ENCODE measurements around the gene DBN1. TPM values are rescaled to one million over a fixed set of nuclear protein-coding genes. Genes with fewer than 3 reads are reported as not detected.

The DBN1 gene
- total and polyA plus RNA-seq, 9 of the 15 experiments (the other 6 are each of a cell fraction or from before 2014, with no cell fraction given) = 0.25 to 87.2 (median 27.9) TPM

- Histone ChIP-seq H4K20me1 (replicated peaks; ENCODE audit: control insufficient read depth, insufficient read depth, low read length) (no peaks in the 10 kb centered on the region; the same call in 1 of the 2 replicates), H3K4me2 (ENCODE audit: insufficient read depth, low read length) (no peak overlapping the region), H3K9me3 (replicated peaks; ENCODE audit: control insufficient read depth, insufficient read depth, low read depth, low read length) (no peaks in the 10 kb centered on the region), H3K9me1 (ENCODE audit: control insufficient read depth, insufficient read depth, low read length) (no peaks in the 10 kb centered on the region), H3K79me2 (ENCODE audit: control insufficient read depth, insufficient read depth, low read length) (peaks cover 29% of the 10 kb centered on the region), H3K27ac (ENCODE audit: extremely low read depth, low read depth, low read length) (no peak overlapping the region), H3K9ac (ENCODE audit: insufficient read depth in 1 of 2, low read depth in 2 of 2, low read length in 2 of 2) (no peak overlapping the region; a peak in 1 of 4 replicates), H3K27me3 (ENCODE audit: control insufficient read depth in 2 of 2, insufficient read depth in 2 of 2, low read length in 2 of 2) (no peaks in the 10 kb centered on the region), H3K4me1 (replicated peaks in 1 of 2; ENCODE audit: control insufficient read depth in 2 of 2, insufficient read depth in 2 of 2, low read length in 2 of 2) (peaks cover 9 to 40% of the 10 kb centered on the region in 2 experiments; a peak in 4 of 5 replicates), H2AFZ (ENCODE audit: low read depth, low read length) (no peak overlapping the region), H3K4me3 (no peak overlapping the region), H3K36me3 (ENCODE audit: control insufficient read depth, insufficient read depth, low read length) (peaks cover 66% of the 10 kb centered on the region)
- ChIA-PET CTCF (ENCODE audit: low intra/inter-chr PET ratio) (no interaction called here), POLR2A (interaction anchor here (0.6 to 1.1 kb wide), 2 partner anchors 11 to 28 kb away, joined by 3 read pairs; partner anchors contain the start of gene DOK3)
- 81% methylated on average over 3 of the region's 3 CpGs for WGBS (ENCODE audit: insufficient coverage, low coverage, missing lambda C conversion rate)
- DNase-seq (ENCODE audit: extremely low read depth in 1 of 4, low spot score in 3 of 4) (no peak), ATAC-seq (no peak), FAIRE-seq (no peak)
- BruUV-seq (replicated peaks) = no TSS peak
- intact Hi-C loops (cut with micrococcal nuclease) (no loop called here), in situ Hi-C loops (cut with MboI) (no loop called here)
- TF ChIP-seq ELF2 (CRISPR knock-in tag; IDR thresholded peaks at IDR 0.05) = no peak
- TF ChIP-seq JUNB (CRISPR knock-in tag; conservative IDR thresholded peaks at IDR 0.05) = no peak
- no peak for TF ChIP-seq ZNF41 (CRISPR knock-in tag; conservative IDR thresholded peaks at IDR 0.05)
Measured at GRCh38 chr5:177520271-177520670, 46.8 kb upstream of the DBN1 start.

- intact Hi-C loops (cut with micrococcal nuclease) (no loop called here), in situ Hi-C loops (cut with MboI) (no loop called here)
- Histone ChIP-seq H3K27ac (ENCODE audit: extremely low read depth, low read depth, low read length) (no peak overlapping the region), H3K4me1 (replicated peaks in 1 of 2; ENCODE audit: control insufficient read depth in 2 of 2, insufficient read depth in 2 of 2, low read length in 2 of 2) (peaks cover 9 to 42% of the 10 kb centered on the region in 2 experiments; a peak in 4 of 5 replicates), H2AFZ (ENCODE audit: low read depth, low read length) (no peak overlapping the region), H3K9me3 (replicated peaks; ENCODE audit: control insufficient read depth, insufficient read depth, low read depth, low read length) (no peaks in the 10 kb centered on the region), H3K36me3 (ENCODE audit: control insufficient read depth, insufficient read depth, low read length) (peaks cover 66% of the 10 kb centered on the region), H3K27me3 (ENCODE audit: control insufficient read depth in 2 of 2, insufficient read depth in 2 of 2, low read length in 2 of 2) (no peaks in the 10 kb centered on the region), H3K9me1 (ENCODE audit: control insufficient read depth, insufficient read depth, low read length) (no peaks in the 10 kb centered on the region), H3K9ac (ENCODE audit: insufficient read depth in 1 of 2, low read depth in 2 of 2, low read length in 2 of 2) (peak overlapping the region in 1 of 2 experiments; percentile 57; a peak in 2 of 4 replicates), H3K79me2 (ENCODE audit: control insufficient read depth, insufficient read depth, low read length) (peaks cover 36% of the 10 kb centered on the region), H3K4me2 (ENCODE audit: insufficient read depth, low read length) (no peak overlapping the region), H4K20me1 (replicated peaks; ENCODE audit: control insufficient read depth, insufficient read depth, low read length) (no peaks in the 10 kb centered on the region; the same call in 1 of the 2 replicates), H3K4me3 (no peak overlapping the region)
- ChIA-PET POLR2A (interaction anchor here (1.1 kb wide), 1 partner anchor 27 kb away, joined by 3 read pairs; no protein-coding TSS in a partner anchor), CTCF (ENCODE audit: low intra/inter-chr PET ratio) (no interaction called here)
- DNase-seq (ENCODE audit: extremely low read depth in 1 of 4, low spot score in 3 of 4) = no peak
- ATAC-seq = no peak
- FAIRE-seq = no peak
- WGBS (ENCODE audit: insufficient coverage, low coverage, missing lambda C conversion rate) = 83% methylated on average over 13 of the region's 13 CpGs
- no TSS peak for BruUV-seq (replicated peaks)
- 0 out of 2 replicates have a peak, but pooled peaks have one; percentile 34 for TF ChIP-seq SMARCA5 (IDR thresholded peaks at IDR 0.05)
- TF ChIP-seq NCOA6 (IDR thresholded peaks at IDR 0.05) = no peak
- no peak for TF ChIP-seq ZNF778 (CRISPR knock-in tag; IDR thresholded peaks at IDR 0.05)
- TF ChIP-seq HINFP (tag; conservative IDR thresholded peaks at IDR 0.05; ENCODE audit: low read depth) = no peak
- no peak for TF ChIP-seq HIVEP1 (CRISPR knock-in tag; IDR thresholded peaks at IDR 0.05)
- no peak for TF ChIP-seq FIP1L1 (IDR thresholded peaks at IDR 0.05; ENCODE audit: low read depth, low read length, poor library complexity, severe bottlenecking)
- no peak for TF ChIP-seq BRF2 (IDR thresholded peaks at IDR 0.05; ENCODE audit: borderline replicate concordance, insufficient read depth, insufficient read length)
- TF ChIP-seq ZNF316 (IDR thresholded peaks at IDR 0.05) = peak; percentile 42; the same call in 1 of the 2 replicates
Measured at GRCh38 chr5:177519463-177520235, 46.2 kb upstream of the DBN1 start.

Data from K562 (cell line).